Neural cell (in vitro differentiated cells): ENCODE results near the gene ATP11A. TPM values are rescaled to one million over a fixed set of nuclear protein-coding genes. Genes with fewer than 3 reads are reported as not detected.
"Not testable (repeated sequence)": the region's sequence is repeated elsewhere in the genome, so short reads cannot be mapped to it uniquely, and the experiment has no call there.

Experiments
- H2AFZ ChIP-seq: fragments of 200-600, 300-800 bp; sonication (generic), shearing (Covaris generic); 2 replicates; pipeline ENCODE4 v1.6.0; 2014; ENCODE audit warnings: low read depth, mild to moderate bottlenecking, antibody characterized with exemption, low read length, moderate library complexity
- H3F3A ChIP-seq: fragments of 200-600 bp; shearing (Covaris generic); 2 replicates; pipeline ENCODE4 v1.6.1; 2016; ENCODE audit warnings: mild to moderate bottlenecking, moderate library complexity, mixed read lengths, antibody characterized with exemption, low read length; ENCODE audit not compliant: insufficient read depth, poor library complexity, severe bottlenecking
- H3K27ac ChIP-seq: fragments of 200-600, 300-800 bp; sonication (generic), shearing (Covaris generic); 2 replicates; pipeline ENCODE4 v1.5.1; 2014; ENCODE audit warnings: mild to moderate bottlenecking, low read length, moderate library complexity
- H3K27me3 ChIP-seq: fragments of 300-800, 200-600 bp; sonication (generic), shearing (Covaris generic); 2 replicates; pipeline ENCODE4 v1.6.0; 2014; ENCODE audit warnings: mild to moderate bottlenecking, low read depth, low read length, moderate library complexity; ENCODE audit not compliant: insufficient read depth
- H3K36me3 ChIP-seq: fragments of 300-800, 200-600 bp; sonication (generic), shearing (Covaris generic); 2 replicates; pipeline ENCODE4 v1.5.1; 2014; ENCODE audit warnings: mild to moderate bottlenecking, antibody characterized with exemption, low read length, moderate library complexity; ENCODE audit not compliant: insufficient read depth
- H3K4me2 ChIP-seq: fragments of 300-800, 200-600 bp; sonication (generic), shearing (Covaris generic); 2 replicates; pipeline ENCODE4 v1.6.0; 2014; ENCODE audit warnings: mild to moderate bottlenecking, low read length
- H3K4me3 ChIP-seq: fragments of 300-800, 200-600 bp; sonication (generic), shearing (Covaris generic); 2 replicates; pipeline ENCODE4 v1.5.1; 2014; ENCODE audit warnings: mild to moderate bottlenecking, low read length, moderate library complexity
- H3K79me2 ChIP-seq: fragments of 200-600 bp; shearing (Covaris generic); replicated peaks from 2 replicates; pipeline ENCODE4 v1.6.0; 2014; ENCODE audit warnings: mild to moderate bottlenecking, low read length, moderate library complexity; ENCODE audit not compliant: insufficient read depth
- H3K9ac ChIP-seq: fragments of 300-800, 200-600 bp; sonication (generic), shearing (Covaris generic); 2 replicates; pipeline ENCODE4 v1.6.1; 2016; ENCODE audit warnings: mild to moderate bottlenecking, low read length, mixed read lengths
- H3K9me2 ChIP-seq: fragments of 200-600 bp; shearing (Covaris generic); 2 replicates; pipeline ENCODE4 v1.6.1; 2016; ENCODE audit warnings: mild to moderate bottlenecking, low read length, mixed read lengths; ENCODE audit not compliant: insufficient read depth
- H3K9me3 ChIP-seq: fragments of 200-600, 300-800 bp; sonication (generic), shearing (Covaris generic); 2 replicates; pipeline ENCODE4 v1.6.1; 2016; ENCODE audit warnings: mild to moderate bottlenecking, mixed run types, low read length, moderate library complexity, mixed read lengths
- H4K20me1 ChIP-seq: fragments of 200-600 bp; shearing (Covaris generic); 2 replicates; pipeline ENCODE4 v1.6.1; 2016; ENCODE audit warnings: mild to moderate bottlenecking, mixed run types; ENCODE audit not compliant: insufficient read depth
- CTCF ChIP-seq: fragments of 450-650 bp; IDR thresholded peaks from 2 replicates; pipeline ENCODE4 v1.5.1; 2014; ENCODE audit warnings: antibody characterized with exemption, mild to moderate bottlenecking, moderate library complexity; ENCODE audit not compliant: poor library complexity, severe bottlenecking
- EP300 ChIP-seq: fragments of 450-650 bp; conservative IDR thresholded peaks from 2 replicates; pipeline ENCODE4 v1.6.1; 2014; ENCODE audit warnings: antibody characterized with exemption, mild to moderate bottlenecking, moderate library complexity; ENCODE audit not compliant: poor library complexity, severe bottlenecking
- EZH2 ChIP-seq: fragments of 200-600, 300-800 bp; shearing (Covaris generic), sonication (generic); IDR thresholded peaks from 2 replicates; pipeline ENCODE4 v1.6.1; 2014; ENCODE audit warnings: antibody characterized with exemption, low read length, borderline replicate concordance, mild to moderate bottlenecking; ENCODE audit not compliant: insufficient read depth, poor library complexity, severe bottlenecking
- MXI1 ChIP-seq: fragments of 450-650 bp; conservative IDR thresholded peaks from 2 replicates; pipeline ENCODE4 v1.6.1; 2014; ENCODE audit warnings: antibody characterized with exemption, mild to moderate bottlenecking; ENCODE audit not compliant: poor library complexity, severe bottlenecking
- POLR2AphosphoS5 ChIP-seq: IDR thresholded peaks from 2 replicates; pipeline ENCODE4 v1.6.1; 2012
- RAD21 ChIP-seq: fragments of 450-650 bp; conservative IDR thresholded peaks from 2 replicates; pipeline ENCODE4 v1.6.1; 2014; ENCODE audit warnings: antibody characterized with exemption, mild to moderate bottlenecking, moderate library complexity
- REST ChIP-seq: IDR thresholded peaks from 2 replicates; pipeline ENCODE4 v1.6.1; 2012; ENCODE audit warnings: borderline replicate concordance
- SMC3 ChIP-seq: fragments of 450-650 bp; conservative IDR thresholded peaks from 2 replicates; pipeline ENCODE4 v1.6.1; 2014; ENCODE audit warnings: antibody characterized with exemption, mild to moderate bottlenecking, moderate library complexity; ENCODE audit not compliant: poor library complexity
- TAF1 ChIP-seq: IDR thresholded peaks from 2 replicates; pipeline ENCODE4 v1.6.1; 2012; ENCODE audit warnings: low read depth
- polyA plus RNA-seq: library from polyadenylated mRNA; depleted of rRNA; stranded (reverse); fragments of >200 nt; gene quantifications from 2 replicates; pipeline ENCODE4 v1.2.3, GENCODE V29; 2014

Gene ATP11A
- polyA plus RNA-seq, 1 donor from 2014 or later, result 3.0 TPM

GRCh38 chr13:112871742-112872141, 181.9 kb downstream of the ATP11A start:
- Histone ChIP-seq H3K9me3 (no peaks in the 10 kb centered on the region), H3K27ac (no peak overlapping the region), H3K79me2 (no peaks in the 10 kb centered on the region), H3F3A (no peaks in the 10 kb centered on the region), H3K9ac (no peak overlapping the region), H3K9me2 (no peaks in the 10 kb centered on the region), H2AFZ (no peak overlapping the region), H4K20me1 (no peaks in the 10 kb centered on the region), H3K36me3 (no peaks in the 10 kb centered on the region), H3K27me3 (no peaks in the 10 kb centered on the region), H3K4me2 (no peak overlapping the region), H3K4me3 (no peak overlapping the region)
- TF ChIP-seq SMC3 (no peak), CTCF (no peak), POLR2AphosphoS5 (no peak), TAF1 (no peak), MXI1 (no peak), EZH2 (no peak), EP300 (no peak), RAD21 (no peak), REST (no peak)

GRCh38 chr13:112872657-112873631, 183.1 kb downstream of the ATP11A start:
- H3F3A ChIP-seq, H3K4me2 ChIP-seq, H2AFZ ChIP-seq, H3K9me2 ChIP-seq, H3K27me3 ChIP-seq, H3K9me3 ChIP-seq, H3K4me3 ChIP-seq, H3K79me2 ChIP-seq, H3K36me3 ChIP-seq, H3K27ac ChIP-seq, H3K9ac ChIP-seq, H4K20me1 ChIP-seq: not testable (repeated sequence)
